NB4 (cell line): ENCODE measurements around the gene SLC39A13.

Experiments used
- CTCF ChIP-seq: IDR thresholded peaks from one replicate; pipeline ENCODE4 v1.5.1; 2012; ENCODE audit warnings: low read depth, low read length
- MYC ChIP-seq: IDR thresholded peaks from 2 replicates; pipeline ENCODE4 v1.6.1; 2011; ENCODE audit warnings: low read depth, low read length
- POLR2A ChIP-seq: IDR thresholded peaks from 2 replicates; pipeline ENCODE4 v1.6.1; 2011; ENCODE audit warnings: mild to moderate bottlenecking; ENCODE audit not compliant: insufficient read length; ENCODE audit errors: extremely low read depth

GRCh38 chr11:47453365-47453764 is 45.0 kb downstream of the SLC39A13 start:
- no peak for TF ChIP-seq CTCF
- no peak for TF ChIP-seq MYC
- no peak for TF ChIP-seq POLR2A
